ENCODE results near the gene EPS8.
"Not testable (repeated sequence)": the region's sequence is repeated elsewhere in the genome, so short reads cannot be mapped to it uniquely, and the experiment has no call there.

Gene EPS8

DNA sequence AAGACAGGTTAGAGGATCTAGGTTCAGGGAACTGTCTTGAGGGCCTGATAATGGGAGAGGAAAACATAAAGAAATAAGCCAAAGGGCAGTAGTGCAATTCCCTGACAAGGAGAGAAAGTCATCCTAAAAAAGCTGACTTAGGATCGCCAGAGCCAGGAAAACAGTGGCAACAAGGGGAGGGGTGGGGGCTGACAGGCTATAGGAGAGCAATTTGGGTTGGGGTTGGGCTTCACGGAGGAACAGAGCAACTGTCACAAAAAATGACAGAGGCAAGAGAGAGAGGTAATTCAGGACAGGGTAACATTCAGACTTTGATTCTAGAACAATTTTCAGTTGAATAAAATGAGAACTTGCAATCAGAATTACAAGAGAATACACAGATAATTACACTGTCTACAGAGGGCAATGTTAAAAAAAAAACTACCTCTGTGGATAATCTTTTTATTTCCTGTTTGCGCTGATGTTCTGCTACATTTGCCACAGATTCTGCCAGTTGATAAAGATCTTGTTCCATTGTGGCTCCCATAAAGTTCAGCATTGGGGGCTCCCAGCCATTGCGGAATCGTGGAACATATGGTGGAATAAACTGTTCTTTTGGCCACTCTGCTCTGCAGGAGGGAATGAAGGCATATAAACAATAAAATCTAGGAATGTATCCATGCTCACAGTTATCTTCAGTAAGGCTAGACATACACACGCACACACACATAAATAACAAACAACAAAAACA is 138.6 kb downstream of the EPS8 start:
- in situ Hi-C loops (cut with MboI; ENCODE audit: low sequenced_read_pairs) = no loop called here

DNA sequence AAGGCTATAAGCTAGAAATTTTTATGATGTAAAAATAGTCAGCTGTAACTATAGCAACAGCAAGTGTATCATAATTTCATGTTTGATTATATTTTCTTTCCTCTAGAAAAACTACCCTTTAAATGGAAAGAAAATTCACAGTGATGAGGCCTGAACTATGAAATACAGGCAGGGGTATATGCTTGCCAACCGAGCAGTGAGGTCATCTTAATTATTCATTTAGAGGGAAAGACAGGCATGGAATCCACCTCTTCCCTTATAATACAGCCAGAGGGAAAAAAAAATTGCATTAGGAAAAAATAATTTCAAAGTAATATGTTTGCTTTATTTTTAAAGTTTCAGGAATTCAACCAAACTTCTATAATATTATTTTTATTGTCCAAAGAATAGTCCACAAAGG is 139.8 kb downstream of the EPS8 start:
- in situ Hi-C loops (cut with MboI; ENCODE audit: low sequenced_read_pairs) = no loop called here

DNA sequence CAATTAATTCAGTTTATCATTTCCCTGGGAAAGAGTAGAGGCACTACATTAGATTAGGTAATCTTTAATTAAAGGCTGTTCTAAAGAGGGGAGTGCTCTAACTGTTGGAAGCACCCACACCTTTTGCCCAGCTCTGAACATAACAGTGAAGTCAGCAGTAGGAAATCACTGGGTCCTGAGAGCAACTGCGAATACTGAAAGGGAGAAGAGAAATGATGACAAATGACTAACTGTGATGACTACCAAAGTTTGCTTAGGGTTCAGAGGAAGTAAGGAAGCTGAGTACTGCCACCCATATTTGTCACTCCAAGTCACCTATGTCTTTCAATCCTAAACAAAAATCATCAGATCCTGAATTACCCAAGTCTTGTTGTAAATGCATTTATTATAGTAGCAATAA is 140.6 kb downstream of the EPS8 start:
- in situ Hi-C loops (cut with MboI; ENCODE audit: low sequenced_read_pairs) = no loop called here

DNA sequence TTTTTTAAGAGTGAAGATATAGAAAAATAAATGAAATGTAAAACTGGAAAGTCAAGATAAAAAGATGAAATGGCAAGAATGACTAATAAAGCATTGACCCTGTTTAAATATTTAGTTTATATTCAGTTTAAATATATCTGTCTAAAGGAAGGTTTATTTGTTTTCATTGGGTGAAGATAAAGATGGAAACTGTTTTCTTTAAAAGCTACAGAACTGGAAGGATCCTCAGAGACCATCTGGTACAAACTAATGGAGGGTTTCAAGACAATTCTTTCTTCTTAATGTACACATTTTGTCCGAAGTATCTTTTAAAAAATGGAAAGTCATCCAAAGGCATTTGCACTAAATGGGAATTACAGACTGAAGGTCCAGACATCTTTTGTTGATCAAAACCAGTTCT is 142.6 kb downstream of the EPS8 start:
- in situ Hi-C loops (cut with MboI; ENCODE audit: low sequenced_read_pairs) = no loop called here

DNA sequence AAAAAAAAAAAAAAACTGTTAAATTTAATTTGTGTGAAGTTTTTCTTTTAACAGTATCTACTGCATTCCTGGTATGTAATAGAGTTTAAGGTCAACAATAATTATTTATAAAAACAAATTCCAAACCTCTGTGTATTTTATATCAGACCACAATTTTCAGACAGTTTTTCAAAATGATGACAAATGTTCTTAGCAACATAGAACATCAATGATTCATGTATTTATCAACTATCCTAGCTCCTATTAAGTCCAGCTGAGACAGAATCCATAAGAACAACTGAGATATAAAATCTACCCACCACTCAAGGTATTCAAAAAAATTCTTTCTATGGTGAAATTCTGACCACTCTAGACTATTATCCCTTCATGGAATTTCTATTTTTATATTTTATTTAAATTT is 144.5 kb downstream of the EPS8 start:
- in situ Hi-C loops (cut with MboI; ENCODE audit: low sequenced_read_pairs) = no loop called here

DNA sequence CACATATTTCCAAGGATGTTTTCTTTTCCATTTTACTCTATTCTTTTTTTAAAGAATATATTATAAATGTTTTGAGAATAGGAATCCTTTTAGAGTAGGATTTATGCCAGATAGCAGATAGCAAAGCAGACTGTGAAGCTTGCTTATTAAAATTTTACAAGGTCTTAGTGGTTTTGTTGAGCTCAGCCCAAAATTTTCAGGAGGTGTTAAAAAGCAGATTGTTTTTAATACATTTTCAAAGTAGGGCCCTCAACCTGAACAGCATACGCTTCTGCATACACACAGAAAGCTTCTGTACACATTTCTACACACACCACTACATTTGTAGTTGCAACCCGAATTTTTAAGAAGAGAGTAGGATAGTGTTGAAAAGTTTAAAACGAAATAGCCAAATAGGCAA is 151.0 kb downstream of the EPS8 start:
- in situ Hi-C loops (cut with MboI; ENCODE audit: low sequenced_read_pairs) = no loop called here

DNA sequence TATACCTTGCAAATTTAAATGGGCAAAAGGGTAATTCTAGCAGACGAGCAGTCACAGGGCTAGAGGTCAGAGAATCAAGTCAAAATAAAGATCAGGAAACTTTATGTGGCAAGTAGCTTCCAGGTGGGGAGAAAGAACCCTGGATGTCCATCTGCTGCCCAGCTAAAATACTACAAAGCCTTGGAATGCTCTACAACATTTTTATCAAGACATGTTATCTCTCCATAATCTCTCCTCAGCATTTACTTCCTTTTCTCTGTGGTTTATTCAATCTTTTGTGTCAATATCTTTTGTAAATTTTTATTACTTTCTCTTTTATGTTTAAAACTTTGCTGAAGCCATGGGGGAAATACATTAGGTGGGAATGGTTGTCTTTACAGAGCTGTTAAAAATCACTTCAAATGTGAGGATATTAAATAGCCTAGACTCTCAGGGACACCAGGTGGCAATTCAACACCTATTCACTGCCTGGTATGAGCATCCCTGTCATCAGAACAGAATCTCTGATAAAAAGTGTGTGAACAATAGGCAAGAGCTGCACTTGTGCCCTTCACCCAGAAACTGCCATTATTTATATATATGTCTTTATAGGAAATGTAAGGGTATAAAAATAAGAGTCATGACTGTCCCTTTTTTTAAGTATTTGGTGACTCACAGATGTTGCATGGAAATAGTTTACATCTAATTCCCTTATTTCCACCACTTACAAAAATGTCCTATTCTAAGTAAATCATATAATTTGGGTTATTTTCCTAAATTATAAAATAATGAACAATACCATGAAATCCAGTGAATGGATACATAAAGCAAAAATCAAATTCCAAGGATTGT is 152.9 kb downstream of the EPS8 start:
- in situ Hi-C loops (cut with MboI; ENCODE audit: low sequenced_read_pairs) = no loop called here

DNA sequence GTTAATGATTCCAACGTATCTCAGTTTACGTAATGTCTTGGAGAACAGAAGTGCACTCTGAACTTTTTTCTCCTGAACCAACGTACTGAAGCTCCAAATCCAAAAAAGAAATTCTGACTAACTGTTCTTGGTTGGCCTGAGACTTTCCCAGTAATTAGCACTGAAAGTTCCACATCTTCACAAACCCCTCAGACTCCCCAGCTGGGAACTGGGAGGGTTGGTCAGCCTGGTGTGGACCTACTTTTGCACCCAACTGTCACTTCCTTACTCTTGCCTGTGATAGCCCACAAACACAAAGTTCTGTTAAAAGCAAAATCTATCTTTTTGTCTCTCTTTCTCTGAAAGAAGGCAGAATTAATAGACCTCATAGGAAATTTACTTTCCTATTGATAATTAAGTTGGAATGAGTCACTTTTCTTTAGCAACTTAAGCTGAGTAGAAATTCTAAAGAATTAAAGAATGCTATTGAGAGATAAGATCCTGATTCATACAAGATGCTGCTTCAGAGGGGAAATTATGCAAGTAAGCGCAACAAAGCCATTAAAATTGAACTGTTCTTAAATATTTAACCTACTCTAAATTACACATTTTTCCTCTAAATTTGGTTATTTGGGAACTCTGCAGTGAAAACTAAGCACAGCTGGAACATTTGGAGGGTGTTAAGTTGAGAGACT is 155.0 kb downstream of the EPS8 start:
- in situ Hi-C loops (cut with MboI; ENCODE audit: low sequenced_read_pairs) = no loop called here

DNA sequence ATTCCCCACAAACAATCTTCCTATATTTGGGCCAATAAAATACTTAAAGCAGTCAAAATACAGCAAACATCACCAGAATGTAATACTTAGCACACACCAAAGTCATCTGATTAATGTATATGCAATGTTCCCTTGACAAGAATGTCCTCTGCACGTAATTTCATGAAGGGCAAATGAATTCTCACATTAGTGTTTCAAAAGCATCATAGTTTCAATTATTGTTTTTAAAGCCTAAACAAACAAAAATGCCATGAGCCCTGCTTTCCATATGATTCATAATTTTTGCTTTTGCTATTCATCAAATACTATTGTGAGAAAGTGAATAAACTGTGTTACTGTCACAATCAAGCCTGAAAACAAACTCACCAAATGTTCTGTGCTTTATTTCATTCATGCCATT is 156.0 kb downstream of the EPS8 start:
- in situ Hi-C loops (cut with MboI; ENCODE audit: low sequenced_read_pairs) = no loop called here

DNA sequence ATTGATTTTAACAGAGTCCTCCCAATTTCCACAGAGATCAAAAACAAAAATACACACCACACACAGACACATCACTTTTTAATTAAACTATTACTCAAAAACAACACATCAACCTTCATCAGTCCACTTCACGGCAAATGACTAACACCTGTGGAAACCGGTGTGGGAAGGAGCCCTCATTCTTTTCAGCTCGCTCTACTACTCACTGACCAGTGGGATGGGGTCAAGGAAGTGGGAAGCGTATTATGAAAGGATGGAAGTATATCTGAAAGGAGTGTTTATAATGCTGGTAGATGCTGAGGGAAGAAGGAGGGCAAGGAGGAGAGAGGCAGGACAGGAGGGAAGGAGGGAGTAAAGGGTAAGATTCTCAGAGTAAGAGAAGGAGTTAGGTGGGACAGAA is 156.5 kb downstream of the EPS8 start:
- in situ Hi-C loops (cut with MboI; ENCODE audit: low sequenced_read_pairs) = no loop called here

DNA sequence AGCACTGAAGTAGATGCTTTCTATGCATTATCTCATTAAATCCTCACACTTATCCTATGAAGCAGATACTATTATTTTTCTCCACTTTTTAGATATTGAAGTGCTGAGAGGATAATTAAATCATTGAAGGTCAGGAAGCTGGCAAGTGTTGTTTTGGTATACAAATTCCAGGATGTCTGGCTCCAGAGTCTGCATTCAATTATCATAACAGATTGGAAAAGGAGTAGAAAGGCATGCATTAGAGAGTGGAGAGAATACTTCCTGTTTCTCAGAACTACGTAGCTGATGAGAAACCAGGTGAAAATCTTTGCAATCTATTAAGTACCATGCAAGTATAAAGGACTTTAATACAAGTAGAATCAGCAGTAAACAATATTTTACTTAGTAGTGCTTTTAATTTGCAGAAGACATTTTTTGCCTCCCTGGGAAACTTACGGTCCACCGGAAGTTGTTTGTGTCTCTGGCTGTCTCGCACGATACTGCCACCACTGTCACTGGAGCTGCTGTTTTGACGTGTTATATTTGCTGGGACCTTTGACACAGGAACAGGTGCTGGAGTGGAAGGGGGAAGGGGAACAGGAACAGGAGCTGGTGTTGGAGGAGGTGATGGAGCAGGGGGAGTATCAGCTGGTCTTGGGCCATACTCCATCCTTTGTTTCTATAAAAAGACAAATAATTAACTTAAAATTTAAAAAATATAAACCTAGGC is 158.0 kb downstream of the EPS8 start:
- in situ Hi-C loops (cut with MboI; ENCODE audit: low sequenced_read_pairs) = no loop called here

DNA sequence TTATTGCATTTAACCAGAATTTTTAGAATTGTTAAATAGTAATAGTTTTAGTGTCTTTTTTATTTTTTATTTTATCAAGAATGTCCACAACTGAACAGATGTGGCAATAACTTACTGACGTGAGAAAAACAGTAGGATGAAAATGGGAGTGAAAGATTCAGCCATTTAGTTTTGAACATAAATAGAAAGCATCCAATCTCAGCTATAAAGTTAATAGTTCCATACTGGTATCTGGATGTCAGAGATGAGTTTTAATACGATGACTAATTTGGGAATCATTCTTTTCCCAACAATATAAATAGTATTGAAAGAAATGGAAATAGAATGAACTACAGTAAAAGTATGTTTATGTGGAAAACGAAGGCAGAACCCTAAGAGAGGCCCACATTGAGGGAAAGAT is 159.4 kb downstream of the EPS8 start:
- in situ Hi-C loops (cut with MboI; ENCODE audit: low sequenced_read_pairs) = no loop called here

DNA sequence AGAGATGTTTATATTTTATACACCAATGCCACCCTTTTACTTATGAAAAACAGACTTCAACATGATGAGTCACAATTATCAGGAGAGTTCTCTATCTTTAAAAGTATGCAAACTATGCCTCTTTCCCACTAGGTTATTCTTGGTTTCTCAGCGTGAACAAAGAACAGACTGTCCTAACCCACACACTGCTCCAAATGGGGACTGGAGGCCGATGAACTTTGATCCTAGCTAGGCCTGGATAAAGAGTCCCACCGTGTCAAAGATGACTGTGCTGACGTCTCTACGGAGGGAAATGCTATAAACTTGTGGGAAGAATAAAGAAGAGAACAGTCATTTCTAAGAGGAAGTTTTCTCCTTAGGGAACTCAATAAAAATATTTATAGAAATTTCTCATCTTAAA is 160.1 kb downstream of the EPS8 start:
- in situ Hi-C loops (cut with MboI; ENCODE audit: low sequenced_read_pairs) = no loop called here

DNA sequence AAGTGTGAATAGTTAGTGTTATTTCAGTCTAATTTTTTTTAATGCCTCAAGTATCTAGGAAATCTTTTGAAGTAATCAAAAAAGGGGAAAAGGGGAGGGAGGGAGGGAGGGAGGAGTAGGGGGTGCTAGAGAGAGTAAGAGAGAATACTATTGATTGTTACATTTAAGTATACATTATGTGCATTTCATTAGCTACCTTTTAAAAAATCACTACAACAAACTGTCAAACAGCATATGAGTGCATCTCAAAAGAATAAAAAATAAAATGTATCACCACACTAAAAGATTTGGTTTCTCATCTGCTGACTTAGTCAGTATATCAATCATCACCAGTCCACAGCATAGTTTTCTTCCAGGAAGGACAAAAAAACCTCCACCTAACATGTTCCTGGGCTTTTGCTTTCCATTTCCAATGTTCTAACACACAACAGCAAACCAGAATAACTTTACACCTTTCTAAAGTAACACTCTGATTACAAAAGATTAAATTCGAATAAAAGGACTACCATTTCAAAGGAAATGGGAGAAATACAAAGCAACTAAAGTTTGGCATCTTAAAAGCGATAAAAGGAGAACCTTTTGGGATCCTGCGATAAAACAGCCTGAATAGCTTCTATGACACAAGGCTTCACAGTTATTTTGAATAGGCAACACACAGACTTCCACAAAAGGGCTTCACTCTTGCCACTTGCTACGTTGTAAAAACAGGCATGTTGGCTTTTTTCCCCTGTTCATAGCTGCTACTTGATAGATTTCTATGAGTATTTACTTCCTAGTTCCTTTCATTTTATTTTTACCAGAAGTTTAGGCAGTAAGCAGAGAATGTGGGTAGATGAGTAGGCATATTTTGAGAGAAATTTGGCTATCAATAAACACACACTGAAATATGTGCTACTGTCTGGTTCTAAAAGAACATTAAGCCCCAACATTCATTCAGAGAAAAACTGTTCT is 160.9 kb downstream of the EPS8 start:
- in situ Hi-C loops (cut with MboI; ENCODE audit: low sequenced_read_pairs) = no loop called here

DNA sequence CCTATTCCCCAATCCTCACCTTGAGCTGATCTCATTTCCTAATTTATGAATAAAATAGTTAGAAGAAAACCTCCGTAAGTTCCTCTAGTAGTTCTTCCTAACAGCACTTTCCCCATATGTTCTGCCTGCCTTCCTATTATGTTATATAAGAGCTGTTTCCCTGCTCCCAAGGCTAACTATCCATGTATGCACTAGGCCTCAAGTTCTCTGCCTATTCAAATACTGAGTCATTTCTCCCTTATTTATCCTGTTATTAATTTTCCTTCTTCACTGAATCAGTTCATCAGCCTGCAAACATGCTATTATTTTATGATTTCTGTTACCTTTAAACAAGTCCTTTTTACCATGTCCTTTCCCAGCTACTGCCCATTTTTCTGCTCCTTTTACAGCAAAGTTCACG is 164.1 kb downstream of the EPS8 start:
- in situ Hi-C loops (cut with MboI; ENCODE audit: low sequenced_read_pairs) = no loop called here

DNA sequence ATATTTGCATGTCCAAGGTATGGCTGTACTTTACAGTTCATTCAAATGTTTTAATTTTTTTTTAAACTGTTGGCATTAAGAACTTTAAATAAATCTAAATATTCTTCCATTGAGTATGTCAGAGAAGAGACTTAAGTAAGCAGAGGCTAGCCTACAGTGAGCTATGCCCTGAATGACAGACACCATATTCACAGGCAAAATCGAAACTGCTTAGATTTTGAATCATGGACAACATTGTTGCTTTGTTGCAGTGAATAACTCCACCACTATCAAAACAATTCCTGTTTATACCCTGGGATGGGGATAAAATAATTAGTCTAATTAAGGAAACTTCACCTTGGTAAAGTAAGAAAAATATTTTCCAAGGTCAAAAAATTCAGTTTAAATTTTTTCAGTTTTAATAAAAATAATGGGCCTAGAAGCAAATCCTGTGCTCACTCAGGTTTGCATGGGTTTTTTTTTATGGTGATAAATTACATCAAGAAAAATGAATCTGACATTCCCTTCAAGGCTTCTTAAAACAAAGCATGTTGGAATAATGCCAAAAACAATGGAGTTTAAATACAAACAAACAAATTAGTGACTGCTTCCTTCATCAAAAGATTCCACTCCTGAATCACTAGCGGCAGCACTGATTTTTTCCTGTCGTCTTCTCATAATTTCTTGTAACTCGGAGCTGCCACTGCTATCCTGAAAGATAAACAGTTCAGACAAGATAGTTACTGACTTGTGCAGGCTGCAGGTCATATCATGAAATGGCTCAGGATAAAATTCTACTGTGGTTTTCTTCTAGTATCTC is 168.2 kb downstream of the EPS8 start:
- in situ Hi-C loops (cut with MboI; ENCODE audit: low sequenced_read_pairs) = no loop called here

DNA sequence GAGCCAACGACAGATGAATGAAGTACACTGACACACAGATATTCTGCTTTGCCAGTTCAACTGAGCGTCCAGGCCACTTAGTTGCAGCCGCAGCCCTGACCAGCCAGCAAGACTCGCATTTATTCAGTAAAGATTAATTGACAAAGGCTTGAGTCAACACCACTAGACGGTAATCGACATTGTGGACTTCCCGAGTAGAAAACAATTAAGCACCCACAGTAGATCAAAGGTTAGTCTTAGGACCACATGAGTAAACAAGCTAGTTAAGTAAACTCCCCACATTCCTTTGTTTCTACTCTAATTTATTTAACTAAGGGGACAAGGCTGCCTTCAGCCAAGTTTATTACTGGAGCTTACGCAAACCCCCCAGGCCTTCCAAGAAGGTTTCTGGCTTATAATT is 172.7 kb downstream of the EPS8 start:
- in situ Hi-C loops (cut with MboI; ENCODE audit: low sequenced_read_pairs) = not testable (repeated sequence)

DNA sequence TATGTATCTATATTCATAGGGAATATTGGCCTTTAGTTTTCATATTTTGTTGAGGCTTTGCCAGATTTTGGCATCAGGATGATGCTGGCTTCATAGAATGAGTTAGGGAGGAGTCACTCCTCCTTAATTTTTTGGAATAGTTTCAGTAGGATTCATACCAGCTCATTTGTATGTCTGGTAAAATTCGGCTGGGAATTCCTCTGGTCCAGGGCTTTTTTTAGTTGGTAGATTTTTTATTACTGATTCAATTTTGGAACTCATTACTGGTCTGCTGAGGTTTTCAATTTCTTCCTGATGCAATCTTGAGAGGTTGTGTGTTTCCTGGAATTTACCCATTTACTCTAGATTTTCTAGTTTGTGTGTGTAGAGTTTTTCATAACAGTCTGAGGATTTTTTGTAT is 175.2 kb downstream of the EPS8 start:
- in situ Hi-C loops (cut with MboI; ENCODE audit: low sequenced_read_pairs) = no loop called here

DNA sequence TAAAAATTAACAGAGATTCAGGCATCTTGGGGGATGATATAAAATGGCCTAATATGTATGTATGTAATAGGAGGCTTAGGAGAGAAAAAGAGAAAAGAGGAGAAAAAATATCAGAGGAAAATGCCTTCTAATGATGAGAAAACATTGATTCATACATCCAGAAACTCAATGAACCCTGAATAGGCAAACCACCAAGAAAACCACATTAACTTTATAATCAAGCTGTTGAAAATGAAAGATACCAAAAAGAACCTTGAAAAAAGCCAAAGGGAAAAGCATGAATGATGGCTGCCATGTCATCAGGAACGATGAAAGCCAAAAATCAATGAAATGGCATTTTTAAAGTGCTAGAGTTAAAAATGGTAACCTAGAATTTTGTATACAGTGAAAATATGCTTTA is 180.2 kb downstream of the EPS8 start:
- in situ Hi-C loops (cut with MboI; ENCODE audit: low sequenced_read_pairs) = no loop called here

All from hTERT RPE-1 (cell line).